GM19468 (cell line): ENCODE results near the gene COL4A2.
"Not testable (repeated sequence)": the region's sequence is repeated elsewhere in the genome, so short reads cannot be mapped to it uniquely, and the experiment has no call there.

ENCODE experiments used
- ATAC-seq: cut with Tn5 transposase; IDR thresholded peaks from one replicate; pipeline ENCODE4 v1.9.1; 2021; ENCODE audit warnings: mild to moderate bottlenecking, moderate library complexity, moderate number of reproducible peaks; ENCODE audit not compliant: unreplicated experiment; ENCODE audit errors: extremely low read depth

Gene COL4A2

GRCh38 chr13:110497896-110498295 lies 190.8 kb downstream of the COL4A2 start:
- ATAC-seq = not testable (repeated sequence)

GRCh38 chr13:110498327-110498726 lies 191.2 kb downstream of the COL4A2 start:
- ATAC-seq = no peak

GRCh38 chr13:110498765-110499164 lies 191.7 kb downstream of the COL4A2 start:
- no peak for ATAC-seq

DNA sequence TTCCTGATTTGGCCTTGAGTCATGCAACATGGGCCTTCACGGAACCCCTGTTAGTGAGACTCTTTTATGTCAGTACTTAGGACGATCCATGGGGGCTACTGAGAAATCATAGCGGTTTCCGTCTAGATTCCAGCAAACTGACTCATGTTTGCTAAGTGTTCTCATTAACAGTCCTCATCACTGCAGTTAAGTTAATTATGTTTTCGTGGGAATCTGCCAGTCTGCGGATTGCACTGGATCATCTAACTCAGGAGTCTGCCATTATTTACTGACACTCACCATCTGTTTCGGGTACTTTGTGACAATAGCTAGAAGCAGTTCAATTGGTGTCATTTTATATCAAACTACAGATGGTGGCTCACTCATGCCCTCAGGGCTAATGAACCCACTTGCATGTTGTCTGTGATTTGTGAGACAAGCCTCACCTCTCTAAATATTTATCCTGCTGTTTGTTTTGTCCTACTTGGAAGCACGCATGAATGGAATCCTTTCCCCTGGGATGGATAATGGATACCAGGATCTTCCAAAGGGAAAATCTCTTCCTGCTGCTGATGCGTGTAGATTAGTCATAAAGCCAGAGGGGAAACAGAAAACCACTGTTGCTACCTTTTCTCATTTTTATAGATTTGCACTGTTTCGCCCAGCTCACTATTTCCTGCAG lies 192.7 kb downstream of the COL4A2 start:
- ATAC-seq = no peak

DNA sequence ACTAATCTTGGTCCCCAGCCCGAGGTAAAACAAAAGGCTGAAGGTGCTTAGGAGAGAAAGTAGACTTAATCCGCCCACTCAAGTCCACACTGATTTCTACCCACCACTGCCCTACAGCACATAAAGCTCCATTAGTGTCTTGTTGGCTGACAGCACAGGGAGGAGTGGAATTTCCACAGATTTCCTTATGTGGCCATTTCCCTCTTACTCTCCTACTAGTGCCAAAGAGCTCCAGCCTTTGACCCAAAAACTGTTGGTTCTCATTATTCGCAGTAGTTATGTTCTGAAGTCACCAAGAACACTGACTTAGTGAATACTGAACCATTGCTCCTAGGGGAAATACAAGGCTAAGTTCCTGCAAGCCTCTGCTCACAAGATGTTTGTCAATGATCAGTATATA lies 193.3 kb downstream of the COL4A2 start:
- no peak for ATAC-seq

DNA sequence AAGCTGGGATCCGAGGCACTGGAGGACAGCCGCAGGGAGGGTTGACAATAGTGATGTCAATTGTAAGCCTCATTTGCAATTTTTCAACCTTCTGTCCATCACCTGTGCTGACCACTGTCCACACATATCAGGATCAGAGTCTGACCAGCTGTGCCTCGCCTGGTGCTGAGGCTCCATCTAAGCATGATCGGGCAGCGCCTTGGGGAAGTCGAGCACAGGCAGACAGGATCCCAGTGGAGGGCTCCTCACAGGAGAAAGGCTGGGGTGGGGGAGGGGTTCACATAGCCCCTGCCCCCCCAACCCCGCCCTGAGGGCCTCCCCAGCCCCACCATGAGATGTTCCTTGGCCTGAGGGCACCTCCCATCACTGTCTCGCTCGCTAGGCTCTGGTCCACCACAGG lies 194.1 kb downstream of the COL4A2 start:
- no peak for ATAC-seq

- no peak for ATAC-seq
Observed at GRCh38 chr13:110503037-110503901, 196.2 kb downstream of the COL4A2 start.

- ATAC-seq = no peak
Observed at GRCh38 chr13:110503979-110504499, 197.0 kb downstream of the COL4A2 start.

DNA sequence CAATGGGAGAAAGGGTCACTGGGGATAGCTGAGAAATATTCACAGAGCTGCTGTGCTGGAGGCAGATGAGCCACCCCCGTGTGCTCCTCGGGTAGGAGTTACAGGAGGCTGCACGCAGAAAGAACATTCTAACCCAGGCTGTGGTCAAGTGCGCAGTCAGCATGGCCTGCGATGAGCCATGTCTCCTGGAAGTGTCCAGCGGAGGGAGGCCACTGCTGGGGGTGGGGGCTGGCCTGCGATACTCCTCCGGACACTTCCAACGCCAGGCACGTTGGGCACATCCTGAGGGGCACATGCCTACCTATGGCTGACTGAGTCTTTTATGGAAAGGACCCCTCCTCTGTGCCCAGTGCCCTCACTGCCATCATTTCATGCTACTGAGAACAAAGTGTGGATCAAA lies 198.5 kb downstream of the COL4A2 start:
- ATAC-seq = no peak

- ATAC-seq = no peak
Observed at GRCh38 chr13:110506396-110506795, 199.3 kb downstream of the COL4A2 start.

- ATAC-seq = no peak
Observed at GRCh38 chr13:110506859-110507566, 199.9 kb downstream of the COL4A2 start.

DNA sequence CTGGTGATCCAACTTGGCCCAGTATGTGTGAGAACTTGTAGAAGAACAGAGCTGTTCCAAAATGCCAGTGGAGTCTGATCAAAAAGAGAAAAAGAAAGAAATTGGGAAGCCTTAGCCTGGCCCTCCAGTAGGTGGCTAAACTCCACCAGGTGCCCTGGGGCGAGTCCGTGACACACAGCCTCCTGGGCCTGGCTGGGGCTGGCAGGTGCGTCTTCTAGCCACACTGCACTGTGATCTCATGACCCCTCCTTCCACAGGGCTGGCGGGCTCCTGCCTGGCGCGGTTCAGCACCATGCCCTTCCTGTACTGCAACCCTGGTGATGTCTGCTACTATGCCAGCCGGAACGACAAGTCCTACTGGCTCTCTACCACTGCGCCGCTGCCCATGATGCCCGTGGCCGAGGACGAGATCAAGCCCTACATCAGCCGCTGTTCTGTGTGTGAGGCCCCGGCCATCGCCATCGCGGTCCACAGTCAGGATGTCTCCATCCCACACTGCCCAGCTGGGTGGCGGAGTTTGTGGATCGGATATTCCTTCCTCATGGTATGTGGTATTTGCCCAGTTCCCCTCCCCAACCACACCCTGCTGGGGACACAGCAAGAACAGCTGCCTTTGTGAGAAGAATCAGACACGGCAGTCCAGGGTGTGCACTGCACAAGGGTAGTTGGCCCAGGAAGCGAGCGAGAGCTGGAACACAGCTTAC lies 200.7 kb downstream of the COL4A2 start:
- no peak for ATAC-seq

GRCh38 chr13:110509478-110509926 lies 202.4 kb downstream of the COL4A2 start:
- no peak for ATAC-seq

DNA sequence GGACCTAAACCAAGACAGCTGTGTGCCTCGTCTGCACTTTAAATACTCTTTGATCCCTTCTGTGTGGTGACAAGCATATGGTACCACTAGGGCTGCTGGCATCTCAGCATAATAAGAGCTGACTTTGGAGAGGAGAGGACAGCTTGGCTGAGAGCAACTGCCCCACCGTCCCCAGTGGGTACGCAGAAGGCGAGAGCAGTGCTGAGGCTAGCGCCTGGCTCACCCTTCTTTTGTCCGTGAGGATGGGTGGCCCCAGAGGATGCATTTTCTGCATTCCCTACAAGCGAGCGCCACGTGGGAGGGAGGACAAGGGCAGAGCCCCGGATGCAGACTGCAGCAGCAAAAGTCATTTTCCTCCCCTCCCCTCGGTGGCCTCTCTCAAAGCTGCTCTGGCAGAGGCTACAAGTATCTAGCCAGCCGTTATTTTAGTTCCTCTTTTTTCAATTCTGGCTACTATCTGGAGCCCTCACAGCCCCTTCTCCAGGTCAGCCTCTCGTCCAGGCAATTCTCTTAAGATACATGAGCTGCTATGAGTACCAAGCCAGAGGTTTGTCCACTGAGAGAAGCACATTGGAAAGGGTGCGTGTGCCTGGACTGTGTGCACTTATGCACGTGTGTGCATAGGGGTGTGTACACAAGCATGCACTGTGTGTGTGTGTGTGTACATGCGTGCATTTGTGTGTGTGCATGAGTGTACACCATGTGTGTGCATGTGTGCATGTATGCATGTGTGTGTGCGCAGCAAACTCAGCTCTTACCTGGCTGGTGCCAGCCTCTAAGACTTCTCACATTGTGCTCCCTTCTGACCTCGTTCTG lies 203.1 kb downstream of the COL4A2 start:
- ATAC-seq = no peak

GRCh38 chr13:110511509-110512181 lies 204.6 kb downstream of the COL4A2 start:
- no peak for ATAC-seq

GRCh38 chr13:110512198-110512740 lies 205.2 kb downstream of the COL4A2 start:
- ATAC-seq = no peak

DNA sequence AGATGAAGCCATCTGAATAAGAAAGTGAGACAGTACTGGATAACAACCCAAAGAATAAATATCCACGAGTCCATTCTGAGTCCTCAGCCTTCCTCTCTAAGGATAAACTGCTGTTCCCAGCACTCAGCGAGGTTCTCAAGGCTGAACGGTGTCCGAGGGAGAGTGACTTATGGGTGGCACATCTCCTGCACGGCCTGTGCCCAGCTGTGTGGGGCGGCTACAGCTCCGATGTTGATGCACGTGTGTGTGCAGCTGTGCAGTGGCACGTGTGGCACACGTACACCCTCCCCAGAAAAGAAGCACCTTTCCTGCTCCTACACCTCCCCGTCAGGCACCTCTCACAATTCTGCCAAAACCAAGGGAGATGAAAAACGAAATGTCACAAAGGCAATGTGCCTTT lies 209.4 kb downstream of the COL4A2 start:
- no peak for ATAC-seq

DNA sequence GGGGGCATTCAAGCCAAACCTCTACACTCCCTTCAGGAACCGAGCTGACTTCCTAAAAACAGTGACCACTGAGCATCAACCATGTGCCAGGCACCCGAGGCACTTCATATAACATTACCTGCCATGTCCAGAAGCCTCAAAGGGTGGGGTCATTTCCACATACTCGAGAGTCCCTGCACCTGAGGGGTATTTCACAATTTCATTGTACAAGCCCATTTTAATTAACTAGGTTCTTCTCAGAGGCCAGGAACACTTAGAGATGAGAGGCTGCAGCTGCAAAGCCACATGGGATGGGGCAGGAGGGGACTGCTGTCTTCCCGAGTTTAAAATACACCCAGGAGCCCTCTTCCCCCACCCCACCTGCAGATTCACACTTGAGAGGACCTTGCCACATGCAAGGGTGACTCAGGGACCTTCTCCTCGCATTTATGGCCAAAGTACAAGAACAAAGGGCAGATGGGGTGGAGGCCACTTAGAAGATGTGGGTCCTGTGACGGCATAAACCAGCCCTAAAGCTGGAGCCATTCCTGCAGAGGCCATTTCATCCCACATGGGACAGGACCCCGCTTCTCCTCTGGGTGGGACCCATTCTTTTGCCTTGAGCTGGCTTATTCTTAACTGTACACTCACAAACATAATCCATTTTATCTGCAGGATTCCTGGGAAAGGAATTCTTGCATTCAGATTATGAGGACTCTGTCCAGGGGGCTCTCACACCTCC lies 210.6 kb downstream of the COL4A2 start:
- ATAC-seq = no peak
